Colon (tissue), 2 donors: ENCODE data around the gene CNOT3.

Source experiments
- FAIRE-seq: peaks from 2 replicates; lab custom pipeline; 2012; peaks lifted over from hg19 to GRCh38; lab: Jason Lieb, UNC
- donor health status: control.
- donor health status: control.

Gene CNOT3

DNA sequence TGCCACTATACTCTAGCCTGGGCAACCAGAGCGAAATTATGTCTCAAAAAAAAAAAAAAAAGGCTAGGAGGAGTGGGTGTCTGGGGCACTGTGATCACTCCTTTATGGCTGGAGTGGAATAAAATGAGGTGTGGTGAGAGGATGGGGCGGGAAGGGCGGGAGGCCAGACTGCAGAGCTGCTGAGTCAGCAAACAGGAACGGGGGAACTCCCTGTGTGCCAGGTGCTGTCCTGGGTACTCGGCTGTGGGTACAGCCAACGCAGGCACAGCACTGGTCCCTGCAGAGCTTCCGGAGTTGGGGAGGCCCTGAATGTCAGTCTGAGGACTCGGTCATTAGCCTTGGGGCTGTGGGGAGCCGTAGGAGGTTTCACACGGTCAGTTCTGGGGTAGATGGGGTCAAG, 16.3 kb upstream of the CNOT3 start:
- FAIRE-seq = no peak

DNA sequence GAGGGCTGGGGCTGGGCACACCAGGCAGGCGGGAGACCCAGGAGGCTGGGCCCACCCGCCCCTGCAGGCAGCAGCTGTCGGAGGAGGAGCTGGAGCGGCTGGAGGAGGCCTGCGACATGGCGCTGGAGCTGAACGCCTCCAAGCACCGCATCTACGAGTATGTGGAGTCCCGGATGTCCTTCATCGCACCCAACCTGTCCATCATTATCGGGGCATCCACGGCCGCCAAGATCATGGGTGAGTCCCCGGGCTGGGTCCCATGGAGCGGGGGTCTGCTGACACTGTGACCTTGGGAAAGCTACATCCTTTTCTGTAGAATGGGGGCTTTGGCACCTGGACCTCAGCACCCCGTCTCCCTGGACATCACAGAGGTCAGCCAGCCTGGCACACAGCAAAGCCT, 13.9 kb upstream of the CNOT3 start:
- FAIRE-seq = no peak

DNA sequence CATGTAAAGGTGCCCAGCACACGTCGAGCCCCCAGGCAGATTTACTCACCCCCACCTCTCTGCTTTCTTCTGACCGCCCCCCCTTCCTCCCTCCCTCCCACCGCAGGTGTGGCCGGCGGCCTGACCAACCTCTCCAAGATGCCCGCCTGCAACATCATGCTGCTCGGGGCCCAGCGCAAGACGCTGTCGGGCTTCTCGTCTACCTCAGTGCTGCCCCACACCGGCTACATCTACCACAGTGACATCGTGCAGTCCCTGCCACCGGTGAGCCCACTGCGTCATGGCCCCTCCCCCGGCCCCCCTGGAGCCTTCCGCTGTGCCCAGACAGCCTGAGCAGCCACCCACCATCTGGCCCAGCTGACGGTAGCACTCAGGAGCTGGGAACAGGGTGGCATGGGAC, 13.2 kb upstream of the CNOT3 start:
- FAIRE-seq = no peak

DNA sequence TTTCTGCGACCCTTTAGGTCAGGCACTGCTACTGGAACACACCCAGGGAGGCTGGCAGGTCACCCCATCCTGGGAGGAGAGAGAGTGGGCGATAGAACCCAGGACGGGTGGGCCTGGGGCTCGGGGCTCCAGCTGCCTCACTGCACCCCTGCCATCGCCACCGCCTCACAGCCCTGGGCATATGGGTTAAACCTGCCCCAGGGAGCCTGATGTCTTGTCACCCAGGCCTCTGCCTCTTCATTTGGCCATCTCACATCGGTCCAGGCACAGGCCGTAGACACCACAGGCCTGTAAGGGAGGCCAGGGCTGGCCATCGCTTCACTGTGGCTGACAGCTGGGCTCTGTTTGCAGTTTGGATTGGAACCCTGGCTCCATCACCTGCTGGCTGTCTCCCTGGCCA, 11.8 kb upstream of the CNOT3 start:
- no peak for FAIRE-seq

DNA sequence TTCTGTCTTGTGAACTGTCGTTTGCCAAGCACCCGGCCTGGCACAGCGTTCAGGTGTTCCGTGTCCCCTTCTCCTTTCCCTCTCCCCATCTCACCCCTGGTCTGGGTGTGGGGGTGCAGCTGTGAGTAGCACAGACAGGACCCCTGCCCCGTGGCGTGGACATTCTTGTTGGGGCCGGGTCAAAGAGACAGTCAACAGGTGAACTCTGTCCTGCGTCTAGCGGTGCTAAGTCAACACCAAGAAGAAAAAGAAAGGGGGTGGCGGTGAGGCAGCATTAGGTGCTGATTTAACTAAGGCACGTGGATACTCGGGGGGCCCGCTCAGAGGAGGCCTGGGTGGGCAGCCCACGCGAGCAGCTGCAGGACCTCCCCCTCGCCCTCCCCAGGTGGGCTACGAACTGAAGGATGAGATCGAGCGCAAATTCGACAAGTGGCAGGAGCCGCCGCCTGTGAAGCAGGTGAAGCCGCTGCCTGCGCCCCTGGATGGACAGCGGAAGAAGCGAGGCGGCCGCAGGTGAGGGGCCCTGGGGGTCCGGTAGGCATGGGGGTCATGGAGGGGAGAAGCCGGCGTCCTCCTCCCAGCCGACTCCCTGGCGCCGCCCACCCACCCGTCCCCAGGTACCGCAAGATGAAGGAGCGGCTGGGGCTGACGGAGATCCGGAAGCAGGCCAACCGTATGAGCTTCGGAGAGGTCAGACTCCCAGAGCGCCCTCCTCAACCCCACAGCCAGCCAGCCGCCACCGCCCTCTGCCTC, 9.7 kb upstream of the CNOT3 start:
- no peak for FAIRE-seq

DNA sequence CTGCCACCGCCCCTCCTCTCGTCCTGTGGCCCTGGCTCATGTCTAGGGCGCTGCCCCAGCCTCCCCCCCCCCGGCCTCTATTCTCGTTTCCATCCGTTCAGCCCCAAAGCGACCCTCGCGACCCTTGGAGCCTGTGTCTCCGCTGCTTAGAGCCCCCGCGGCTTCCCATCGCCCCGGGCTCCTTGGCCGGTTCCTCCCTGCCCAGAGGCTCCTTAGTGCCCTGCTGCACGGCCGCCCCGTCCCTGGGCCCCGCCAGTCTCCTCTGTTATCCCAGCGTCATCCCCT, 9.2 kb upstream of the CNOT3 start:
- no peak for FAIRE-seq

DNA sequence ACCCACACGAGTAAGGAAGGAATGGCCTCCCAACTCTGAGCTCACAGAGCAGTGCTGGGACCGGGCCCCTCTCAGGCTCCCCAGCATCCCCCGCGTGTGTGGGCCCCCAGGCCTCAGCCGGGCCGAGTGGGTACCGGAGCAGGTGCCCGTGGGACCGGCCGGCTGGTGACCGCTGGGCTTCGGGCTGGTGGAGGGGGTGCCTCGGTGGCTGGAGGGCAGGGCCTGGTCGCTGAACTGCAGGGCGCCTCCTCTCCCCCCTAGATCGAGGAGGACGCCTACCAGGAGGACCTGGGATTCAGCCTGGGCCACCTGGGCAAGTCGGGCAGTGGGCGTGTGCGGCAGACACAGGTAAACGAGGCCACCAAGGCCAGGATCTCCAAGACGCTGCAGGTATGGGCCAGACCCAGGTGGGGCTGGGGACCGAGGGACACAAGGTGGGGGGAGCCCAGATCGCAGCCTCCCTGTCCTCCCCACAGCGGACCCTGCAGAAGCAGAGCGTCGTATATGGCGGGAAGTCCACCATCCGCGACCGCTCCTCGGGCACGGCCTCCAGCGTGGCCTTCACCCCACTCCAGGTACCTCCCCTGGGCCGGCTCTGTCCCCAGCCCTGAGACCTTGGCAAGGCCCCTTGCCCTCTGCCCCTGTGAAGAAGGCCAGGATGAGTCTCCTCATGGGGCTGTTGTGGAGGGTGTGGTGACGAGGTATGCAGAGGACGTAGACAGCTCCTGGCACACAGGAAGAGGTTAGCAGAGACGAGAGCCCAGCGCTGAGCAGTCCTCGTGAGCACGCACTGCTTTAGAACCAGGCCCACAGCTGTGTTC, 8.6 kb upstream of the CNOT3 start:
- no peak for FAIRE-seq

DNA sequence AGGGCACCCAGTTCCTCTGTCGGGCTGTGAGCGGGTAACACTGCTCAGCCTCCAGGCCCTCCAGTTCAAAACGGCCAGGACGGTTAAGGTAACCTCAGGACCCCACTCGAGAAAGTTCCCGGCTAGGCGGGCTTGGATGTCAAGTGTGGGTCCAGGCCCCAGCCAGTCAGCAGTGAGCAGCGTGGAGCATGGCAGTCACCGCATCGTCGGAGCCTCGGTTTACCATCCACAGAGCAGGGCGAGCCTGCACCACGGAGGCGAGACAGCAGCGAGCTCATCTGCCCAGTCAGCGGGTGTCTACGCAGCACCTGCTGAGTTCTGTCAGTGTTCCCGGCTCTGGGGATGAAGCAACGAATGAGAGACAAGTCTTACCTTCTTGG, 8.0 kb upstream of the CNOT3 start:
- no peak for FAIRE-seq

DNA sequence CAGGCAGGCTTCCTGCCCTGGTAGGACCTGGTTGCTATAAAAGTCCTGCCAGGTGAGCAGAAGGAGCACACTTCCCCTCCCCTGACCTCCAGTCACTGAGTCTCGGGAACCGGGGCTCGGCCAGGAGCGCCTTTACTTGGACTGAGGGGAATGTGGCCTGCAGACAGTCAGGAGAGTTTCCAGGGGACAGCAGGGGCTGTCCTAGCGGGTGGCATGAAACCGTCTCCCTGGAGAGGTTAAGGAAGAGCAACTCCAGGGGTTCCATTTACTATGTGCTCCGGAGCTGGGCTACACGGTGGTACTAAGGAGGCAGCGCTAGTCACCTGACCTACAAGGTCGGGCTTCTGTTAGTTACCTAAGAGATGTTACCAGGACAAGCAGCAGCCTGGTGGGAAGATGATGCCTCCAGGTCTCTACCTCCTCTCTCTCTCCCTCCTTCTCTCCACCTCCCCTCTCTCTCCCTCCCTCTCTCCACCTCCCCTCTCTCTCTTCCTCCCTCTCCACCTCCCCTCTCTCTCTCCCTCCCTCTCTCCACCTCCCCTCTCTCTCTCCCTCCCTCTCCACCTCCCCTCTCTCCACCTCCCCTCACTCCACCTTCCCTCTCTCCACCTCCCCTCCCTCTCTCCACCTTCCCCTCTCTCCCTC, 4.1 kb upstream of the CNOT3 start:
- FAIRE-seq = no peak

DNA sequence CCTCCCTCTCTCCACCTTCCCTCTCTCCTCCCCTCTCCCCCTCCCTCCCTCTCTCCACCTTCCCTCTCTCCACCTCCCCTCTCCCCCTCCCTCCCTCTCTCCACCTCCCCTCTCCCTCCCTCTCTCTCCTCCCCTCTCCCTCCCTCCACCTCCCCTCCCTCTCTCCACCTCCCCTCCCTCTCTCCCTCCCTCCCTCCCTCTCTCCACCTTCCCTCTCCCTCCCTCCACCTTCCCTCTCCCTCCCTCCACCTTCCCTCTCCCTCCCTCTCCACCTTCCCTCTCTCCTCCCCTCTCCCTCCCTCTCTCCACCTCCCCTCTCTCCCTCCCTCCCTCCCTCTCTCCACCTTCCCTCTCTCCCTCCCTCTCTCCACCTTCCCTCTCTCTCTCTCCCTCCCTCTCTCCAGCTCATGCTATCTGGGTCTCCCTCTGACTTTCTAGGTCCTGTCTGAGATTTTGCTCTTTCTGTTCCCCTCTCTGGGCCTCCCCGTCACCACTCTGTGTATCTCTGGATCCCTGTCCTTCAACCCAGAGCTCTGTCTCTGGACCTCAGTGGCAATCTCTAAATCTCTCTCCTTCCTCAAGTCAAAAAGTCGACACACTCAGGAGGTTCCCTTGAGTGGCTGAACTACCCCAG, 3.5 kb upstream of the CNOT3 start:
- FAIRE-seq = no peak

DNA sequence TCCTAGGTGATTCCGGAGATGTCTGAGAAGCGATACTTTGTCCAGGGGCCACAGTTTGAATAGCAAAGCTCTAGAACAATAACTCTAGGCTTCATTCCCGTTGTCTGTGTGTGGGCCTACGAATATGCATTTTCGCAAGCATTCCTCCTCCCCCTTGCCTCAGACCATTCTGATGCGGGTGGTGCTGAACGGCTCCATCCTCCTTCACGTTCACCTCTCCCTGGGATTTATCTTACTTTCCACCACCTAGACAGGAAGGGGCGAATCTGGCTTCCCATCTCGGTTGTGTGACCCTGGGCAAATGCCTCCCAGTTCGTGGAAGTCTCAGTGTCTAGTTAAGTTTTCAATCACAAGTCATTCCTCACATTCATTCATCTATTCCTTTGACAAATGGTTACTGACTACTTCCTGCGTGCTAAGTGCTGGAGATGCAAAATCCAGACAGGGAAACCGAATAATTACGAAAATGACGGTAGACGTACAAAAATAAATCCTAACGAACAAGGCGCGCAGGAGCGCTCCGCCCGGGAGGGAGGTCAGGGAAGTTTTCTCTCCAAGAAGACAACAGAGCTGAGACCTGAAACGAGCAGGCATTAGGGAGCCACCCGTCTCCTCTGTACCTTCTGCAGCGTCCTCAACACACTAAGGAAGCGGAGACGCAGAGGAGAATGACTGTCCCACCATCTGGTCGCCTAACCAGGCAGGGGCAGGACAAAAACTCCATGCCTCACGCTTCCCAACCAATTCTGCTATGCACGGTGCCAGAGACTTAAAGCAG, 1.3 kb upstream of the CNOT3 start:
- FAIRE-seq = no peak

DNA sequence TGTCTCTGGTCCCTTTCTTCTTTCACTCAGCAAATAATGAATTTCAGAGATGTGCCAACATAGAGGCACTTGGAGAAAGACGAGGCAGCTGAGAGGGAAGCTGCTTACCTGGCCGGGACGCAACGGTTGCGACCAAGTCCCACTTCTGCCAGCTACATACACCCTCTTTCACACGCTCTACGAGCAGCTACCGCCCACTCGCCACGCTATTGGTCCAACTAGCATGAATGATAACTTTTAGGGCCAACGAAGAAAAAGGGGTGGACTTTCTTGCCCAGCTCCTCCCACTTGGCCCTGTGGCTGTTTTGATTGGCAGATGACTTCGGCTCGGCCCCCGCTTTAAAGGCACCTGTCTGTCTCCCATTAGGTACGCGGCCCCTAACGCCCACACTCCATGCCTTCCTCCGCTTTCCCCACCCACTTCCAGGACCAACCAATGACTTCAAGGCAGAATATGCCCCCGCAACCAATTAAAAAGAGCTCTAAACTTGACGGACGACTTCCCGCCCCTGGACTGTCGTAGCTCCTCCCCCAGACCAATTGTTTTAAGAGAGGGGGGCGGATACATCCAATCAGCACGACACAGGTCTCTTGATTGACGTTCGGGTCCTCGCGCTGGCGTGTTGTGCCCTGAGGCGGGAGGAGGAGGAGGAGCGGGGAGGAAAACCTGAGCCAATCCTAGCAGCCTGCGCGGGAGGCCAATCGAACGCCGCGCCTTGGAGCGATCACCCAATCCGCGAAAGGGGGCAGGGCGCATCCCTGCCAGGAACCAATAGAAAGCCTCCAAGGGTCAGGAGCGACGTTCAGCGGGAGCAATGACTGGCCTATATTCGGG, 481 bp upstream of the CNOT3 start:
- FAIRE-seq = peak; percentile 99

DNA sequence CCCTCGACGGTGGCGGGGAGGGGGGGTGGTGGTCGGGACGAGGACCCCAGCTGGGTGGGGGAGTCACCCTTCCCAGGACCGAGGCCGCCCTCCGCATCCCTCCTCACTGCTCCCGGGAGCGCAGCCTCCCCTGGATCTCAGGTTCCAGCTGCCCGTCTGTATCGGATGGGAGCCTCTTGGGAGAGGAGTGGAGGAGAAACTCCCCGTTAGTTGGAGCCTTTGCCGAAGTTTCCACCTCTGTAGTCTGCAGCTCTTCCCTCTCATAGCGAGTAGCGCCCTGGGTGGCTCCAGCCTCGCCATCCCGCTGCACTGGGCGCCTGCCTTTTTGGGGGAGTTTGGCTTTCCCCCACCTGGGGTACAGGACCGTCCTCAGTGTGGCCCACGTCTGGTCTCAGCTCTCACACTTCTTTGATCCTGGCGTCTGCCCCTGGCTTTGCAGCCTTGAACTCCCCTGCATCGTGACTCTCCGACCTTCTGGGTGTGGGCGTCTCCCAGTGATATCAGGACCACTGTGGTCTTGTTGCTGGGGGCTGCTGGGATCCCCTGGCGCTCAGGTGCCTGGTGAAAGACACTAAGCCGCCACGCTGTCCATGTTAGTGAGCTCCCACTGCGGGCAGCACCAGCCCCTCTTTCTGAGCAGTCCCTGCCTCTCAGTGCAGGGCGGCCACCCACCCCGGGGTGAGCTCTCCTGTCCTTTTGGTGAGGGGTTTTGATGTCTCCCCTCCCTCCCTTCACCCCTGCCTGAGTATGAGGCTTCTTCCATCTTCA, 1.1 kb downstream of the CNOT3 start:
- FAIRE-seq = no peak

DNA sequence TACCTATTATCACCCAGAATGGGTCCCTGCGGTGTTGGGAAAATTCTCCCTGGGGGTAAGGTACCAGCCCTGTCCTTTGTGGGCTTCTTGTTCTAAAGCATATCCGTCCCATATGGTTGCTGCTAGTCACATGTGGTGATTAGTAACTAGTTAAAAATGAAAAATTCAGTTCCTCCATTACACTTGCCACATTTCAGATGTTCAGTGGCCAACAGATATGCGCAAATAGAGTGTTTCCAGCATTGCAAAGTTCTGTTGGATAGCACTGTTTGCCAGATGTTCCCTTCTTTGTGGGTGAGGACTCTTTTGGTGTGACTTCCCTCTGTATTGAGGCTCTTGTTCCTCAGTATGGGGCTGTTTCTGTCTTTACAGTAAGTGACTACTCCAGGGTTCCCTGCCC, 3.8 kb downstream of the CNOT3 start:
- FAIRE-seq = no peak

DNA sequence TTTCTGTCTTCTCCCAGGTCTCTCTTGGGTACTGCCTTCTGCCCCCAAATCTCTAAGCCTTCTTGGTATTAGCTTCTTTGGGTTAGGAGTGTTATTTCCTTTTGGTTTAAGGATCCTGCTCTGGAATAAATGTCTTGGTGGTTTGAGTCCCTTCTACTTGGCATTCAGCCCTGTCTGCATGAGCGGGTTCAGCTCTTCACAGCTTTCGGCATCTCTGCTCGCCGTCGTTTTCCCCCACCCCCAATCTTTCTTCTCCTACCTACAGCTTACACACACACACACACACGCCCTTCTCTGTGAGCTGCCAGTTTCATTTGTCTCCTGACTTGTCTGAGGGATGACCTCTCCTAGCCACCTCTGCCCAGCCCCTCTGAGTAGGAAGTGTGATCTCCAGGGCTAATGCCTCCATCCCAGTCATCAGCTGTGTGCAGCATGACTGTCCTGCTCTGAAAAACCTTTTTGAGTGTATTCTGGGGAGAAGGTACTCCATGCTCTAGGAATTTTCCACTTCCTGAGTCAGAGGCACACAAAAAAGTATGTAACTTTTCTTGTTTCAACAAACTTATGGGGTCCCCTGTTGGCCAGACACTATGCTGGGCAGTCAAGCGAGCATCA, 4.7 kb downstream of the CNOT3 start:
- no peak for FAIRE-seq

DNA sequence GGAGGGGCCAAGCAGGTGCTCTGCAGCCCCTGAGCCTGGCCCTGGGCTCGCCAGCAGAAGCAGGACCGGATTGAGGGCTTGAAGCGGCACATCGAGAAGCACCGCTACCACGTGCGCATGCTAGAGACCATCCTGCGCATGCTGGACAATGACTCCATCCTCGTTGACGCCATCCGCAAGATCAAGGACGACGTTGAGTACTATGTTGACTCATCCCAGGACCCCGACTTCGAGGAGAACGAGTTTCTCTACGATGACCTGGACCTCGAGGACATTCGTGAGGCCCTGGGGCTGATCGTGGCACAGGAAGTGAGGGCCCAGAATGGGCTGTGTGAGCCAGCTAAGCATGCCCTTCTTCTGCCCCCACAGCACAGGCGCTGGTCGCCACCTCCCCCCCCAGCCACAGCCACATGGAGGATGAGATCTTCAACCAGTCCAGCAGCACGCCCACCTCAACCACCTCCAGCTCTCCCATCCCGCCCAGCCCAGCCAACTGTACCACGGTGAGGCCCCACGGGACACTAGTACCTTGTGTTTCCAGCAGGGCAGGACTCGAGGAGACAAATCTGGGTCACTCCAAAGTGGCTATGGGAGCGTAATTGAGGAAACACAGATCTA, 8.1 kb downstream of the CNOT3 start:
- FAIRE-seq = no peak

DNA sequence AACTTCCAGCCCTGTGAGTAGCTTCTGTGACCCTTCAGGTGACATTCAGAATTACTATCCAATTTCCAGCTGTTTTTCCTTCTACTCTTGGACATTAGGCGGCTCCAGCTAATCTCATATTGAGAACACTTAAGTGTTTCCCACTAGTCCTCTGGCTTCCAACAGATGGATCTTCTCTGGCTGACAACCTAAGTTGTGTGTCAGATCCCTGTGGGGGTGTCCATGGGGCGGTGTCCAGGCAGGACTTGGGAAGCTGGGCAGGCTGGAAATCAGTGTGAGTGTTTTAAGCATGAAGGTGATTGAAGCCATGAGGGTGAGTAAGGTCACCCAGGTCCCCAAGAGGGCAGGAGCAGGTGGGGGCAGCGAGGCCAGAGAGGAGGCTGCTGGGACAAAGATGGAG, 10.1 kb downstream of the CNOT3 start:
- FAIRE-seq = no peak

DNA sequence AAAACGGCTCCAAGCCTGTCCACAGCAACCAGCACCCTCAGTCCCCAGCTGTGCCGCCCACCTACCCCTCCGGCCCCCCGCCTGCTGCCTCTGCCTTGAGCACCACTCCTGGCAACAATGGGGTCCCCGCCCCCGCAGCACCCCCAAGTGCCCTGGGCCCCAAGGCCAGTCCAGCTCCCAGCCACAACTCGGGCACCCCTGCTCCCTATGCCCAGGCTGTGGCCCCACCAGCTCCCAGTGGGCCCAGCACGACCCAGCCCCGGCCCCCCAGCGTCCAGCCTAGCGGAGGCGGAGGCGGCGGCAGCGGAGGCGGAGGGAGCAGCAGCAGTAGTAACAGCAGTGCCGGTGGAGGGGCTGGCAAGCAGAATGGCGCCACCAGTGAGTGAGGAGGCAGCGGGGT, 10.6 kb downstream of the CNOT3 start:
- no peak for FAIRE-seq

DNA sequence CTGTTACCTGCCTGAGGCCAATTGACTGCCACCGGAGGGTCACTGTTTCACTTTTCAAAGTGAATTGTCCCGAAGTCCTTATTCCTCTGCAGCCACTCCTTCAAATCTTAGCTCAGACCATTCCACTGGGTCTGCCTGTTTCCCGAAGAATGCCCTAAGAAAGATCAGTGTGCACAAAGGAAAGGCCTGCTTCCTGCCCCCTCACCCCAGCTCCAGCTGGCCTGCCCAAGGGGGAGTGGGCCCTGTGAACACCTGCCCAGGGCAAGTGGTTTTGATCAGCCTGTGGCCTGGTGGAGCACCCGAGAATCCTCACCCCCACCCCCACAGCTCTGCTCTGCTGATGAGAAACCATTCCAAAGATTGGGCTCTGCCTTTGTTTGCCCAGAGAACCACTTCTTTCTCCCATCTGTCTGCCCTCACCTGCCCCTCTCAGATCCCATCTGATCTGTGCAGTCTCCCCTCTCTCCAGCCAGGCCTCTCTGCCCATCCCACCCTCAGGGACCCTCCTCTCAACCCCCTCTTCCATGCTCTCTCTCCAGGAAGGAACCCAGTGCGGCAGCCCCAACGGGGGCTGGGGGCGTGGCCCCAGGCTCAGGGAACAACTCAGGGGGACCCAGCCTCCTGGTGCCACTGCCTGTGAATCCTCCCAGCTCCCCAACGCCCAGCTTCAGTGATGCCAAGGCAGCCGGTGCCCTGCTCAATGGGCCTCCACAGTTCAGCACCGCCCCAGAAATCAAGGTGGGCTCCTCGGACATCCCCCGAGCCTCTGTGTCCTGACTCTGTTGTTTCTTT, 11.7 kb downstream of the CNOT3 start:
- FAIRE-seq = no peak
